GM18519 (cell line): Measurements from ENCODE around the gene KREMEN1.

Experiments
- ATAC-seq: cut with Tn5 transposase; IDR thresholded peaks from one replicate; pipeline ENCODE4 v1.9.1; 2021; ENCODE audit warnings: mild to moderate bottlenecking, moderate library complexity; ENCODE audit not compliant: unreplicated experiment, low FRiP score

The KREMEN1 gene

GRCh38 chr22:29048822-29049654, 23.8 kb upstream of the KREMEN1 start:
- ATAC-seq: no peak

- no peak for ATAC-seq
Measured at GRCh38 chr22:29049655-29050263, 23.1 kb upstream of the KREMEN1 start.

DNA sequence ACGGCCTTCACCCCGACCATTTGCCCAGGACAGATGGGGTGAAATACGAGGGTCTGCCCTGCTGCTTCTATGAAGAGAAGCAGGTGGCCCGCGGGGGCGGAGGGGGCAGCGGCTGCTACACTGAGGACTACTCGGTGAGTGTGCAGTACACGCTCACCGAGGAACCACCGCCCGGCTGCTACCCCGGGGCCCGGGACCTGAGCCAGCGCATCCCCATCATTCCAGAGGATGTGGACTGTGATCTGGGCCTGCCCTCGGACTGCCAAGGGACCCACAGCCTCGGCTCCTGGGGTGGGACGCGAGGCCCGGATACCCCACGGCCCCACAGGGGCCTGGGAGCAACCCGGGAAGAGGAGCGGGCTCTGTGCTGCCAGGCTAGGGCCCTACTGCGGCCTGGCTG, 22.4 kb upstream of the KREMEN1 start:
- ATAC-seq: no peak

- ATAC-seq: no peak
Measured at GRCh38 chr22:29053048-29053702, 19.7 kb upstream of the KREMEN1 start.

GRCh38 chr22:29054251-29054767, 18.5 kb upstream of the KREMEN1 start:
- no peak for ATAC-seq

DNA sequence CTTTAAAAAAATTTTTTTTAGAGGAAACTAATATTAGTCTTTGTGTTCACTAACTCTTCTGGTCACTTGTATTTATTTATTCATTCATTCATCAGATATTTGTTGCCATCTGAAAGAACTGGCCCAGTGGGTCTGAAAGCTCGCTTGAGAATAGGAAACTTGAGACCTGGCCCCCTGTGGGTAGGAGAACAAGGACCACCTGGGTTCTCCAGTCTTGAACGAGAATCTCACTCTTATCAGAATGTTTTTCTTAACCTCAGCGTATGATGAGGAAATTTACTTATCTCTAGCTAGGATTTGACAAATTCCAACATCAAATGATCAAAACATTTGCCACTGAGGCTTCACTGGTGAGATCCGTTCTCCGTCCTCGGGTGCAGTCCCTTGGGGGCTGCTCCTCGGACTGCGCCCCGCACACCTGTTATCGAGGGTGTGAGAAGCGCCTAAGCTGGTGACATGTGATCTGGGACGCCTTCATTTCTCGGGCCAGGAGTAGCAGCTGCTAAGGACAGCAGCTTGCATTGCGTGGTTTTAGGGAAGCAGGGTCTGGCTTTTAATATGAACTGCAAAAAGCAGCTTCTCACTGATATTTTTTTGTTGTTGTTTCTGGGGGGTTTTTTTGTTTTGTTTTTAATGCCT, 17.5 kb upstream of the KREMEN1 start:
- ATAC-seq: no peak

- no peak for ATAC-seq
Measured at GRCh38 chr22:29056472-29056871, 16.4 kb upstream of the KREMEN1 start.

GRCh38 chr22:29060251-29060869, 12.5 kb upstream of the KREMEN1 start:
- no peak for ATAC-seq

- ATAC-seq: no peak
Measured at GRCh38 chr22:29060931-29061330, 11.9 kb upstream of the KREMEN1 start.

DNA sequence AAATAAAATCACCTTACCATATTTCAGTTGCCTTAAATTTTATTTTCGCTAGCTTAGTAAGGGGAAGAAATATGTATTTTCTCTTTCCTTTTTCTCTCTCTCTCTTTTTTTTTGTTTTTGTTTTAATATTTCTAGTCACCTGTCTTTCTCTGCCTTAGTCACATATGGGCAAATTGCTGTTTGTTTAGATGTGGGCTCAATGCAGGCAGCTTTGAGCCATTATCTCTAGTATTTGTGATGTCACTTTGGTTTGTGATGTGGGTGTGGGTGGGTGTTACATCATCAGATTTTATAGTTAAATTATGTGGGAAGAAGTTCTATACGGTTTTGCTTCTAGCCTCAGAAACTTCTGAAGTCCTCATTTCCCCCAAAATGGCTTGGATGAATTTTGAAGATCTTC, 11.1 kb upstream of the KREMEN1 start, which contains the start of gene C22orf31:
Gene C22orf31, minus strand, starts transcription at position 59 of the 400 bp plus-strand sequence. Its CDS starts 39 bp downstream, at position 20.
- ATAC-seq: no peak

DNA sequence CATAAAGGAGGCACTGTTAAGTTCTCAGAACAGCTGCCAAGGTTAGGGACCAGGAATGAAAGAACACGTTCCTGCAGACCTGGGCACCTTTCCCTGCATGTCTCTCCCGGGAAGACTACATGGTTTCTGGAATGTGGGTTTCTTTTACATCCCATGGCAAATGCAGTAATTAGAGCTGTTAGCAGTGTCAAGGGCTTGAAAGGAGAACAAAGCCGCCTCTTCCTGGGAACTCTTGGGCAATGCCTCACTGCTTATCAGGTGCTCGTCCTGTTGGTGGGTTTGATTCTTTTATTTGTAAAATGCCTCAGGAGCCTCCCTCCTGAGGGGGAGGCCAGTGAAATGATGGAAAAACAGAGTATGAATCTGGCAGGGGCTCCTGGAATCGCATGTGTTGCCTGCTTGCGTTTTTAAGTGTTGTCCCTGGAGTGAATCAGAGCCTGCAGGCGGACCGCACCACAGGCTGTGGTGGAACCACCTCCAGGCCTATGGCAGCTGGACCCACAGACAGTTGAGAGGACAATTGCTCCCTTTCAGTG, 10.5 kb upstream of the KREMEN1 start:
- ATAC-seq: no peak

GRCh38 chr22:29065468-29066190, 7.2 kb upstream of the KREMEN1 start:
- no peak for ATAC-seq

DNA sequence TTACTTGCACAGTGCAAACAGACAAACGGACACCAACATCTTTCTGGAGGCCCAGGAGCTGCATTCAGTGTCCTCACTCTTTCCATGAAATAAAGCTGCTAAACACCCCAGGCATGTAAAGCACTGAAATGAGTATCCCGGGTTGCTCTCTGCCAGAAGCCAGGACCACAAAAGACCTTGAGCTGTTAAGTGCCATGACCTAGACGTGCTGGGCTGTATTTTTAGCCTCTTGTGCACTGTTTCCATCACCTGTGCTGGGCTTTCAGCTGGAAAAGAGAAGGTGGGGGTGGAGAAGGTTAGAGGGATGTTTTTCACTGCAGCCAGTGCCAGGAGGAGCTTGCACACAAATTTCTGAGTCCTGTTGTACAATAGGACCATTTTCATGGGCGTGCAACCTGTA, 3.4 kb upstream of the KREMEN1 start:
- ATAC-seq: no peak

DNA sequence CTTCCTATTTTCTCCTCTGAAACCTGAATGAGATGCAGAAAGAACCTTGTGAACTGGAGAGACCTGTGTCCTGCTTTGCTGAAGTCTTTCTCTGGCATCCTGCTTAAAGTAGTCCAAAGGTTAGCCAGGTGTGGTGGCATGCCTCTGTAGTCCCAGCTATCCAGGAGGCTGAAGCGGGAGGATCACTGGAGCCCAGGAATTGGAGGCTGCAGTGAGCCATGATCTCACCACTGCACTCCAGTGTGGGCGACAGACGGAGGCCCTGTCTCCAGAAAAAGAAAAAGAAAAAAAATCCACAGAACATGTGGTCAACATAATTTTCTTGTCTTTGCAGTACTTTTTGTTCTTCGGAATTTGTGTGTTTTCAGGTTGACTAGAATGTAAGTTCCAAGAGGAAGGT, 2.3 kb upstream of the KREMEN1 start:
- no peak for ATAC-seq

- ATAC-seq: no peak
Measured at GRCh38 chr22:29071261-29072045, 1.4 kb upstream of the KREMEN1 start.

- ATAC-seq: no peak
Measured at GRCh38 chr22:29072193-29072978, 449 bp upstream of the KREMEN1 start.

- ATAC-seq: no peak
Measured at GRCh38 chr22:29073618-29074275, 912 bp downstream of the KREMEN1 start.
